ENCODE measurements around the gene EDEM3. TPM values are rescaled to one million over a fixed set of nuclear protein-coding genes. Genes with fewer than 3 reads are reported as not detected.
"Not testable (repeated sequence)": the region's sequence is repeated elsewhere in the genome, so short reads cannot be mapped to it uniquely, and the experiment has no call there.

Gene EDEM3
- total RNA-seq, 1 experiment from 2014 or later, result 14.1 TPM

DNA sequence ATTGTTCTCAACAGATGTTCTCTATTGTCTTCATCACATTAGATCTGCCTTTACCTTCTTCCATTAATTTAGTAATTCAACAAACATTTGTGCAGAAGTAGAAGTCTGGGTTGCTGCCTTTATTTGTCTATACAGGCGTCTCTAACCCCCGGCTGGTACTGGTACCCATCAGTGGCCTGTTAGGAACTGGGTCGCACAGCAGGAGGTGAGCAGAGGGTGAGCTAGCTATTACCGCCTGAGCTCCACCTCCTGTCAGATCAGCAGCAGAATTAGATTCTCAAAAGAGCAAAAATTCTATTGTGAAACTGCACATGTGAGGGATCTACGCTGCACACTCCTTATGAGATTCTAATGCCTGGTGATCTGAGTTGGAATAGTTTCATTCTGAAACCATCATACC is 12.9 kb upstream of the EDEM3 start:
- peaks cover 7% of the 10 kb centered on the region for H3K4me1 Mint-ChIP-seq (ENCODE audit: low read depth, unreplicated experiment)
- DNase-seq, result no peak
- no peaks in the 10 kb centered on the region for H3K36me3 Mint-ChIP-seq (ENCODE audit: insufficient read depth, unreplicated experiment)
- ChIA-PET CTCF (no interaction called here), POLR2A (no interaction called here)
- Histone ChIP-seq H3K36me3 (ENCODE audit: control insufficient read depth, insufficient read depth, low read length) (no peaks in the 10 kb centered on the region), H3K4me1 (no peaks in the 10 kb centered on the region), H3K9me3 (no peaks in the 10 kb centered on the region), H3K4me3 (ENCODE audit: low read depth, low read length) (no peak overlapping the region), H3K27me3 (replicated peaks; ENCODE audit: control insufficient read depth, insufficient read depth, low read length) (no peaks in the 10 kb centered on the region)
- H3K9me3 Mint-ChIP-seq (ENCODE audit: unreplicated experiment), result peaks cover 10% of the 10 kb centered on the region
- H3K27me3 Mint-ChIP-seq (ENCODE audit: insufficient read depth, unreplicated experiment), result no peaks in the 10 kb centered on the region
- no peak overlapping the region for H3K4me3 Mint-ChIP-seq (ENCODE audit: unreplicated experiment)
- intact Hi-C loops (cut with micrococcal nuclease; ENCODE audit: unreplicated experiment), result no loop called here
- no peak overlapping the region for H3K27ac Mint-ChIP-seq (ENCODE audit: unreplicated experiment)
- TF ChIP-seq, protein P1, sequence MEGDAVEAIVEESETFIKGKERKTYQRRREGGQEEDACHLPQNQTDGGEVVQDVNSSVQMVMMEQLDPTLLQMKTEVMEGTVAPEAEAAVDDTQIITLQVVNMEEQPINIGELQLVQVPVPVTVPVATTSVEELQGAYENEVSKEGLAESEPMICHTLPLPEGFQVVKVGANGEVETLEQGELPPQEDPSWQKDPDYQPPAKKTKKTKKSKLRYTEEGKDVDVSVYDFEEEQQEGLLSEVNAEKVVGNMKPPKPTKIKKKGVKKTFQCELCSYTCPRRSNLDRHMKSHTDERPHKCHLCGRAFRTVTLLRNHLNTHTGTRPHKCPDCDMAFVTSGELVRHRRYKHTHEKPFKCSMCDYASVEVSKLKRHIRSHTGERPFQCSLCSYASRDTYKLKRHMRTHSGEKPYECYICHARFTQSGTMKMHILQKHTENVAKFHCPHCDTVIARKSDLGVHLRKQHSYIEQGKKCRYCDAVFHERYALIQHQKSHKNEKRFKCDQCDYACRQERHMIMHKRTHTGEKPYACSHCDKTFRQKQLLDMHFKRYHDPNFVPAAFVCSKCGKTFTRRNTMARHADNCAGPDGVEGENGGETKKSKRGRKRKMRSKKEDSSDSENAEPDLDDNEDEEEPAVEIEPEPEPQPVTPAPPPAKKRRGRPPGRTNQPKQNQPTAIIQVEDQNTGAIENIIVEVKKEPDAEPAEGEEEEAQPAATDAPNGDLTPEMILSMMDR (IDR thresholded peaks at IDR 0.05; ENCODE audit: insufficient read depth in 1 of 2, low read depth in 1 of 2, low read length in 1 of 2, severe bottlenecking in 1 of 2, unreplicated experiment in 1 of 2), result no peak
- no TSS peak for BruUV-seq (replicated peaks)

DNA sequence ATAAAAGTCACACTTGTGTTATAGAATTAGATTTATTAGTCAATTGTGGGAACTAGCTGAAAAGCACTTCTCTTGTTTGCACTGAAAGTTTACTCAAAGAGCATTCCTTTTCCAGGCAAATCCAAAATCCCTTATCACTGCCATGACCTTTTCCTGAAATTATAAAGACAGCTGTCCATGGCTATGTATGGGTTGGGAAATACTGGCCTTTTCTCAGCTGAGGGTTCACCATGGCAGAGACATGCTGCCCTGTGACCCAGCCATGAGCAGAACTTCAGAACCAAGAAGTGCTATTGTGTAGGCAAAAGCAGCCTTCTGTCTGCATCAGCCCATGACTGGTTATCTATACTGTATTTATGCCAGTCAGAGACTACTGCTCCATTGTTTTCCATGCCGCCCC is 9.8 kb upstream of the EDEM3 start:
- TF ChIP-seq, protein P1 (IDR thresholded peaks at IDR 0.05; ENCODE audit: insufficient read depth in 1 of 2, low read depth in 1 of 2, low read length in 1 of 2, severe bottlenecking in 1 of 2, unreplicated experiment in 1 of 2), result no peak
- Mint-ChIP-seq H3K27ac (ENCODE audit: unreplicated experiment) (no peak overlapping the region), H3K9me3 (ENCODE audit: unreplicated experiment) (peaks cover 10% of the 10 kb centered on the region), H3K4me3 (ENCODE audit: unreplicated experiment) (no peak overlapping the region), H3K36me3 (ENCODE audit: insufficient read depth, unreplicated experiment) (no peaks in the 10 kb centered on the region), H3K27me3 (ENCODE audit: insufficient read depth, unreplicated experiment) (no peaks in the 10 kb centered on the region), H3K4me1 (ENCODE audit: low read depth, unreplicated experiment) (peaks cover 7% of the 10 kb centered on the region)
- intact Hi-C loops (cut with micrococcal nuclease; ENCODE audit: unreplicated experiment), result no loop called here
- no peaks in the 10 kb centered on the region for H3K9me3 ChIP-seq
- BruUV-seq (replicated peaks), result no TSS peak
- H3K4me3 ChIP-seq (ENCODE audit: low read depth, low read length), result no peak overlapping the region
- ChIA-PET CTCF (interaction anchor here (0.6 kb wide), 1 partner anchor 349 kb away, joined by 4 read pairs; no protein-coding TSS in a partner anchor), POLR2A (no interaction called here)
- no peak for DNase-seq
- peaks cover 2% of the 10 kb centered on the region for H3K4me1 ChIP-seq
- no peaks in the 10 kb centered on the region for H3K36me3 ChIP-seq (ENCODE audit: control insufficient read depth, insufficient read depth, low read length)
- no peaks in the 10 kb centered on the region for H3K27me3 ChIP-seq (replicated peaks; ENCODE audit: control insufficient read depth, insufficient read depth, low read length)

DNA sequence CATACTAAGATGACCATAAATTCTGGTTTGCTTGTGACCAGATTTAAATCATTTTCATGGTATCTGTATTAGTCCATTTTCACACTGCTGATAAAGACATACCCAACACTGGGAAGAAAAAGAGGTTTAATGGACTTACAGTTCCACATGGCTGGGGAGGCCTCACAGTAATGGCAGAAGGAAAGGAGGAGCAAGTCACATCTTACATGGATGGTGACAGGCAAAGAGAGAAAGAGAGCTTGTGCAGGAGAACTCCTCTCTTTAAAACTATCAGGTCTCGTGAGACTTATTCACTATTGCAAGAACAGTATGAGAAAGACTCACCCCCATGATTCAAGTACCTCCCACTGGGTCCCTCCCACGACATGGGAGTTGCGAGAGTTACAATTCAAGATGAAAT is 8.9 kb upstream of the EDEM3 start:
- H3K4me3 Mint-ChIP-seq (ENCODE audit: unreplicated experiment); POLR2A ChIA-PET; H3K4me1 ChIP-seq; H3K9me3 Mint-ChIP-seq (ENCODE audit: unreplicated experiment); DNase-seq; H3K4me3 ChIP-seq (ENCODE audit: low read depth, low read length); H3K9me3 ChIP-seq; H3K36me3 ChIP-seq (ENCODE audit: control insufficient read depth, insufficient read depth, low read length); BruUV-seq (replicated peaks); H3K4me1 Mint-ChIP-seq (ENCODE audit: low read depth, unreplicated experiment); H3K27me3 Mint-ChIP-seq (ENCODE audit: insufficient read depth, unreplicated experiment); H3K27ac Mint-ChIP-seq (ENCODE audit: unreplicated experiment); intact Hi-C loops (cut with micrococcal nuclease; ENCODE audit: unreplicated experiment); H3K27me3 ChIP-seq (replicated peaks; ENCODE audit: control insufficient read depth, insufficient read depth, low read length); CTCF ChIA-PET; H3K36me3 Mint-ChIP-seq (ENCODE audit: insufficient read depth, unreplicated experiment): not testable (repeated sequence)

DNA sequence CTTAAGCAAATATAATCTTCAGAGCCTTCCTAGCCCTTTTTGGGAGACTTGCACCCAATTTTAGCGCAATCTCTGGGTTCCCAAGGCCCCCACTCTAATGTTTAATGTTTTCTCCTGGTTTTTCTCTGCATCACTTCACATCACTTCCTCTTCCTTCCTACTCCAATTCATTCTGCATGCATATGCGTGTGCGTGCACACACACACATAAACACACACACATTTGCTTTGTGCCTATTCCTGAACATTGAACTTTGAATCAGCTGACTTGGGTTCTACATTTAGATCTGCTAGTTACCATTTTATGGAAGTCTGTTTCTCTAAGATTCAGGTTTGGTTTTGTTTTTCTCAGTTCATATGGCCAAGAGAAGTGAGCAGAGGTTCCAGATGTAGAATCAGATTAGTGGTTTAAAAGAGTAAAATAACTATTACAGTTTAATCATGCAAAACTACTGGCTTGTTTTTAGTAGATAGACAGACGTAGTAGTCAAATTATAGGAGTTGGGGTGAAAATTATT is 7.4 kb upstream of the EDEM3 start:
- no peak overlapping the region for H3K27ac Mint-ChIP-seq (ENCODE audit: unreplicated experiment)
- no TSS peak for BruUV-seq (replicated peaks)
- peaks cover 3% of the 10 kb centered on the region for H3K4me1 Mint-ChIP-seq (ENCODE audit: low read depth, unreplicated experiment)
- H3K36me3 ChIP-seq (ENCODE audit: control insufficient read depth, insufficient read depth, low read length), result no peaks in the 10 kb centered on the region
- intact Hi-C loops (cut with micrococcal nuclease; ENCODE audit: unreplicated experiment), result no loop called here
- TF ChIP-seq, protein P1 (IDR thresholded peaks at IDR 0.05; ENCODE audit: insufficient read depth in 1 of 2, low read depth in 1 of 2, low read length in 1 of 2, severe bottlenecking in 1 of 2, unreplicated experiment in 1 of 2), result no peak
- H3K9me3 ChIP-seq, result no peaks in the 10 kb centered on the region
- no peak overlapping the region for H3K4me3 Mint-ChIP-seq (ENCODE audit: unreplicated experiment)
- H3K36me3 Mint-ChIP-seq (ENCODE audit: insufficient read depth, unreplicated experiment), result no peaks in the 10 kb centered on the region
- H3K9me3 Mint-ChIP-seq (ENCODE audit: unreplicated experiment), result peaks cover 10% of the 10 kb centered on the region
- no peaks in the 10 kb centered on the region for H3K27me3 ChIP-seq (replicated peaks; ENCODE audit: control insufficient read depth, insufficient read depth, low read length)
- CTCF ChIA-PET, result no interaction called here
- no peaks in the 10 kb centered on the region for H3K27me3 Mint-ChIP-seq (ENCODE audit: insufficient read depth, unreplicated experiment)
- no peak overlapping the region for H3K4me3 ChIP-seq (ENCODE audit: low read depth, low read length)
- POLR2A ChIA-PET, result no interaction called here
- DNase-seq, result no peak
- H3K4me1 ChIP-seq, result peaks cover 9% of the 10 kb centered on the region

All from Caco-2 (cell line).